CD1c-positive myeloid dendritic cell (primary cell): ENCODE measurements around the gene HERC5.
"Not testable (repeated sequence)": the region's sequence is repeated elsewhere in the genome, so short reads cannot be mapped to it uniquely, and the experiment has no call there.

Experiments
- DNase-seq: peaks from one replicate; pipeline ENCODE4 v3.0.0-alpha.2; 2016; ENCODE audit errors: extremely low spot score

The HERC5 gene

DNA sequence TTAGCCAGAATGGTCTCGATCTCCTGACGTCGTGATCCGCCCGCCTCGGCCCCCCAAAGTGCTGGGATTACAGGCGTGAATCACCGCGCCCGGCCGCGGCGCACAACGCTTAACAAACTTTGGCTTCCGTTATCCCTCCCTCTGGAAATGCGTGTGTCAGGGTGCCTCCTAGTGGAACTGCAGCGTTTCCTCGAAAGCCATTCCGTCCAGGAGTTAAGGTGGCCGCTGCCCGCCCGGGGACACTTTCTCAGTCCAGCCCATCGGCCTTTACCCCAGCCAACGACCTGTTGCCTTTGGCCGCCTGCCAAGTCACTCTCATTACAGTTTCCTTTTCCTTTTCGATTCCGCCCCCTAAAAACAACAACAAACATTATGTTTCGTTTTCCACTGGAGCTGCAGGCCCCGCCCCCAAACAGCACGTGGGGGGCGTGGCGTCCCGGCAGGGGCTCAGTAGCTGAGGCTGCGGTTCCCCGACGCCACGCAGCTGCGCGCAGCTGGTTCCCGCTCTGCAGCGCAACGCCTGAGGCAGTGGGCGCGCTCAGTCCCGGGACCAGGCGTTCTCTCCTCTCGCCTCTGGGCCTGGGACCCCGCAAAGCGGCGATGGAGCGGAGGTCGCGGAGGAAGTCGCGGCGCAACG lies at the start of gene HERC5:
HERC5 (plus strand) TSS at position 450 of the 637 bp plus-strand sequence; CDS start at position 601, 151 bp downstream.
- peak; percentile 98 for DNase-seq

DNA sequence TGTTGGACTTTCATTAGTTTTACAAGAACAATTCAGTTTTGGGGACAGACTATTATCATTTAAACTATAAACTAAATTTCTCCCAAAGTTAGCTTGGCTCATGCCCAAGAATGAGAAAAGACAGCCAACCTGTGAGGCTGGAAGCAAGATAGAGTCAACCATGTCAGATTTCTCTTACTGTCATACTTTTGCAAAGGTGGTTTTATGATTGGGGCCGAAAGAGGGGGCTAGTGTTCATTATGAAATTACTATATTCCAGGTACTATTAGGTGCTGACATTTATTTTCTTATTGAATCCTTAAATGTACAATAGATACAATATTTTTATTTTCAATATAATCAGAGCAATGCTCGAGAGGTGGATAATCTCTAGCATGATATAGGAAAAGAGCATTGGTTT lies 47.7 kb upstream of the HERC5 start:
- no peak for DNase-seq

DNA sequence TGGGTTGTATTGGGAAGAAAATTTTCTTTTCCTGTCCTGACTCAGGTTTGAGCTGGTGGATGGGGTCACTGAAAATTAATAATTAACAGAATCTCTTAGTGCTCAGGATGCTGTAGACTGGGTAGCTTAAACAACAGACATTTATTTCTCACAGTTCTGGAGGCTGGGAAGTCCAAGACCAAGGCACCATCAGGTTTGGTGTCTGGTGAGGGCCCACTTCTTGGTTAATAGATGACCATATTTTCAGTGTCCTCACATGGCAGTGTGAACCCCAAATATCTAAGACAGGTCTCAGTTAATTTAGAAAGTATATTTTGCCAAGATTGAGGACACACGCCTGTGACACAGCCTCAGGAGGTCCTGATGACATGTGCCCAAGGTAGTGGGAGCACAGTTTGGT lies 47.1 kb upstream of the HERC5 start:
- DNase-seq: no peak

DNA sequence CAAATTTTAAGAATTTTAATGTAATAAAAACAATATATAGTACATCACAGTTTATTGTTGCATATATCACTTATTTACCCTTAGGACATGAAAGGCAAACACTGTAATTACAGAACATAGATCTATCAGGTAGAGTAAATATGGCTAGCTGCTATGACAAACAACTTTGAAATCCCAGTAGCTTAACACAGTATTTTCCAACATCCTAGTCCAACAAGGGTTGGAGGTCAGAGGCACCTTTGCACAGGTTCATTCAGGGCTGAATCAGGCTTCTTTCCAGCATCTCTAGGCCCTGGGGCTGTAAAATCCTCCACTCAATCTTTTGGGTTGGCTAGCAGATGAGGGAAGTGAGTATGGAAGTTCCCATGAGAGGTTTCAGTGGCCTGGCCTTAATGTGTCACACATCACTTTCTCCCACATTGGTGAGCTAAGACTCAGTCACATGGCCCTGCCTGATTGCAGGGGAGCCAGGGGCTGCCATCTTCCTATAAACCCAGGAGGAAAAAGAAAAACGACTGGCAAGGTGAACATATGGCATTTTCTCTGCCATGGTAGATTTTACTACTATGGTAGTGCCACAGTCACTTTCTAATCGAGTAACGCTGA lies 45.3 kb upstream of the HERC5 start:
- peak; percentile 7 for DNase-seq

DNA sequence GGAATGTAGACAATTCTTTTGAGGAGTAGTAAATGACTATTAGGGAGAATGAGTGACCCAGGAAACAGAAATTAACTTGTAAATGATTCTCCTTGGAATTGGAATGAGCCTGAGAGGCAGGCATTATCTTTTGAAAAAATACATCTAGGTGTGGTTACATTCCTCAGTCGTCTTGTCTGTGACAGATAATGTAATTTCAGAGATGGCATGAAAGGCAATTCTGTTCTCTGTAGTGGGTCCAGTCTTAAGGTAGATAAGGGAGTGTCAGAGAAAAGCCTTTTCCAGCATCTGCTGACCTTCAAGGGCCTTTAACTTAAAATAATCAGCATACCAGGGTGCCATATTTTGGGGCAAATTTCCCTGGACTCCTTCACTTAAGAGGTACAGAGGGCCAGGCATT lies 43.1 kb upstream of the HERC5 start:
- no peak for DNase-seq

DNA sequence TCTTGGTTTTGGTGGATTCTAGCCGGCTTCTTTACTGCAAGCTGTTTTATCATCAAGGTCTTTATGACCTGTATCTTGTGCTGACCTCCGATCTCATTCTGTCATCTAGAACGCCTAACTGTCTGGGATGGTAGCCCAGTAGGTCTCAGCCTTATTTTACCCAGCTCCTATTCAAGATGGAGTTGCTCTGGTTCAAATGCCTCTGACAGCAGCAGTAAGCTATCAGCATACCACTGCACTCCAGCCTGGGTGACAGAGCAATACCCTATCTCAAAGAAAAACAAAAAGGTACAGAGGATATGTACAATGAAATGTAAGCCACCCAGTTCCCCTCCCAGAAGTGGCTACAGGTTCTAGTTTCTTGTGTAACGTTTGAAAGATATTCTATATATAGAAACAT lies 42.2 kb upstream of the HERC5 start:
- no peak for DNase-seq

DNA sequence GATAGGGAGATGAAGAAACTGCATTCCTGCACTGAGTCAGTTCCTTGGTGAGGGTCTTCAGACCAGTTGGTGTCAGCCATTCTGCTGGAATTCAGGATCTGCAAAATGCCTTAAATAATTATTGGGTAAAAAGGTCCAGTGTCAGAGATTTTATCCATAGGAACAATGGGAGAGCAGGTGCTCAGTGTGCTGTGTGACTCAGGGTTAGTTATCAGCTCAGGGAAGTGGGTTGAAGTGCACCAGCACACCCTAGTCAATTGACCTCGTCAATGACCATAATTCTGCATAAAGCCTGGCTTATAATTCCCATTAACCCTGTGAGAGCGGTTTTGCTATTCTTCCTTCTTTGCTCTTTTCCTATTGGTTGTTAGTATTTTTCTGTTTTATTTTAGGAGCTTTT lies 40.9 kb upstream of the HERC5 start:
- no peak for DNase-seq

DNA sequence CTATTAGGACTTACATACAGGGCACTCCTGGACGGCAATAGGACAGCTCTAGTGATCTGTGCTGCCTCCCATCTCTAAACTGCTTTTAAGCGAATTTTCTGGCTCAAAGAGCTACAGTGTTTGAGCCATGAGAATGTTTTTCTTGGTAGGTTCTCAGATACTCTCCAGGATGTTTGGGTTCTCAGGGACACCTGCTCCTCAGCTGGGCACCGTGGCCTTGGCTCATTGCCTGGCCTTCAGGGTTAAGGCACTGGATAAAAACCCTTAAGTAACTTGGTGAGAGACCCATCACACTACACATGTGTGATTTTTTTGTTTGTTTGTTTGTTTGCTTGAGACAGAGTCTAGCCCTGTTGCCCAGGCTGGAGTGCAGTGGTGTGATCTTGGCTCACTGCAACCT lies 38.5 kb upstream of the HERC5 start:
- no peak for DNase-seq

DNA sequence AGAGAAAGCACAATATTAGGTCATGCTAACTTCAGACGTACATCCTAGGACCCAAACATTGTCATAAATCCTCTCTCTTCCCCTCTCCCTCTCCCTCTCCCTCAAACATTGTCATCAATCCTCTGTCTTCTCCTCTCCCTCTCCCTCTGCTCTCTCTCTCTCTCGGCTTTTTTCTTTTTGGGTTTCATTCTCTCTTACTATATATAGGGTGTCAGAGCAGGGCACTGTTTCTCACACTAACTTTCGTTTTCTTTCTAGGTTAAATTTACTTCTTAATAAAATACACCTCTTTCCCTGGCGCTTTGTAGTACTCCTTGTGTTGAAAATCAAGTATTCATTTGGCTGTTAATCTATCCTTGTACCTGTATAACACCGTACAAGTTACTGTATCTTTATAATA lies 37.0 kb upstream of the HERC5 start:
- DNase-seq: no peak

DNA sequence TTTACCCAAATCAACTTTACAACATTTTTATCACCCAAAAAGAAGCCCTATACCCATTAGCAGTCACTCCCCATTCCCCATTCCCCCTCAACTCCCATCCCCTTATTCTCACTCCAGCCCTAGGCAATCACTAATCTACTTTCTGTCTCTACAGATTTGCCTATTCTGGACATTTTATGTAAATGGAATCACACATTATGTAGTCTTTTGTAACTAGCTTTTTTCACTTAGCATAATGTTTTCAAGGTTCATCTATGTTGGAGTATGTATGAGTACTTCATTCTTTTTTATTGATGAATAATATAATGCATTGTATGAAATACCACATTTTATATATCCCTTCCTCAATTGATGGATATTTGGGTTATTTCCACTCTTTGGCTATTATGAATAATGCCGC lies 36.1 kb upstream of the HERC5 start:
- no peak for DNase-seq

DNA sequence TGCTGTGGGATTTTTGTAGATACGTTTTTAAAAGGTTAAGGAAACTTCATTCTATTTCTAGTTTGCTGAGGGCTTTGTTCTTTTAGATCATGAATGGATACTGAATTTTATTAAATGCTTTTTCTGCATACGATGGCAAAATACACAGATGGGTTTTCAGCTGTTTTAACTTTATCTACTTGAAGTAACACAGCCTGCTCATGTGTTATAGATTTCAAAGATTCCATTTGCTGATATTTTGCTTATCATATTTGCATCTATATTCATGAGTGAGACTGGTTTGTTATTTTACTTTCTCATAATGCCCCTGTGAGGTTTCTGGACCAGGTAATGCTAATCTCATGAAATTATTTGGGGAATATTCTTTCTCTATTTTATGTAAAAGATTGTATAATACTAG lies 34.5 kb upstream of the HERC5 start:
- DNase-seq: no peak

DNA sequence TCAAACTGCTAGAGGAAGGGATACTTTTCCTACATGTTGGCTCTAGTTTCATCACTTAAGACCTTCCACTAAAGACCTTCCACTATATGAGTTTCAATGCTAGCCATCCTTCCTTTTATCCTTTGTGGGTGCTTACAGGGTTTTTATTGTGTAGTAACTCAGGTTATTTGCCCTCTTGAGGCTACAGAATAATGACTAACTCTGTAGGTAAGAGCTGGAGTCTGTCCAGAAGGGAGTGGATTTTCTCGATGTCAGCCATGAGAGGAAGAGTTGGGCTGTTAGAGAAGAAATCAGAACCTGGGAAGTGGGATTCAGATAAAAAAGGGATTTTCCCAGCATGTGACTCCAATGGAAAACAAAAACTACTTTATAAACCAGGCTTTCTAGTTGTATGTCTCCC lies 27.5 kb upstream of the HERC5 start:
- DNase-seq: no peak

DNA sequence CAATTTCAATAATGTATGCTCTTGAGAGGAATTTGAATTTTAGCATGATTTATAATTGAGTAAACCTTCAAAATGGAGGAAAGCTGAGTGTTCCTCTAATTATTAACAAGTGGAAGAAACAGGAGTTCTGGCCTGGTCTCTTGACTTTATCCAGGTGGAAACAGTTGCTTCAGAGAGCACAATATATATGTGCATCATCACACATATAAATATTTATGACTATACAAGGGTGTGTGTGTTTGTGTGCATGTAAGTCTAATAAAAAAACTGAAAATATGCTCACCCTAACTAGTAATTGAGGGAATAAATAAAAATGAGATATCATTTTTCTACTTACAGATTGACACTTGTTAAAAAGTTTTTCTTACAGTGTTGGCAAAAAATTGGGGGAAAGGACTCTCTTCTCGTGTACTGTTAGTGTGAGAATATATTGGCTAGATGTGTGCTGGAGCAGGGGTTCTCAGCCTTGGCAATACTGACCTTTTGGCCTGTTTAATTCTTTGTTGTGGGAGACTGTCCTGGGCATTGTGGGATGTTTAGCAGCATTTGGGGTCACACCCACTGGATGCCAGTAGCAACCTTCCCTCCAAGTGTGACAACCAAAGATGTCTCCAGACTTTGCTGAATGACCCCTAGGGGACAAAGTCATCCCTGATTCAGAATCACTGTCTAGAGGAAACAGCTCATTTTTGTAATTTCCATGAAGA lies 20.8 kb upstream of the HERC5 start:
- no peak for DNase-seq

DNA sequence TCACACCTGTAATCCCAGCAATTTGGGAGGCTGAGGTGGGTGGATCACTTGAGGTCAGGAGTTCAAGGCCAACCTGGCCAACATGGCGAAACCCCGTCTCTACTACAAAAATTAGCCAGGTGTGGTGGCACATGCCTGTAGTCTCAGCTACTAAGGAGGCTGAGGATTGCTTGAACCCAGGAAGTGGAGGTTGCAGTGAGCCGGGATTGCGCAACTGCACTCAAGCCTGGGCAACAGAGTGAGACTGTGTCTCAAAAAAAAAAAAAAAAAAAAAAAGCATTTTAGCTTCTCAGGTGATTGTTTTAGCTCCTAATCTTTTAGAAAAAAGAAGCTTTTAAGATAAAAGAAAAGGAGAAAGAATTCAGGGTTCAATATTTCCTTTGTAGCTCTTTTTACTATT lies 19.0 kb upstream of the HERC5 start:
- not testable (repeated sequence) for DNase-seq

DNA sequence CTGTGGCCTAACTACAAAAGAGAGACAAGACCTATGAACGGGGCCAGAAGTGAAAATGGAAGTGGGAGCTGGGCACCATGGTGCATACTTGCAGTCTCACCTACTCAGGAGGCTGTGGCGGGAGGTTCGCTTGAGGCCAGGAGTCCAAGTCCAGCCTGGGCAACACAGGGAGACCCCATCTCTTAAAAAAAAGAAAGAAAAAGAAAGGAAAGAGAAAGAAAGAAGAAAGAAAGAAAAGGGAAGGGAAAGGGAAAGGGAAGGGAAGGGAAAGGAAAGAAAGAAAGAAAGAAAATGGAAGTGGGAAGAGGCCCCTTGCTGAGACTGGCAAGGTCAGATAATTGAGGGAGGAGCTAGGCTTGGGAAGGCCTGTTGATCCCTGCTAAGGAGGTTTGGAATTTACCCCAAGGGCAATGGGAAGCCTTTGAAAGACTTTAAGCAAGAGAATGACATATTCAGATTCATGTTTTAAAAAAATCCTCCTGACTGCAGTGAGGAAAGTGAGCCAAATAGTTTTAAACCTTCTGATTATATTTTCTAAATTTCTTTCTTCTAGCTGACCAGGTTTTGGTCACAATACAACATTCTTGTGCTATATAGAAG lies 17.7 kb upstream of the HERC5 start:
- DNase-seq: no peak

DNA sequence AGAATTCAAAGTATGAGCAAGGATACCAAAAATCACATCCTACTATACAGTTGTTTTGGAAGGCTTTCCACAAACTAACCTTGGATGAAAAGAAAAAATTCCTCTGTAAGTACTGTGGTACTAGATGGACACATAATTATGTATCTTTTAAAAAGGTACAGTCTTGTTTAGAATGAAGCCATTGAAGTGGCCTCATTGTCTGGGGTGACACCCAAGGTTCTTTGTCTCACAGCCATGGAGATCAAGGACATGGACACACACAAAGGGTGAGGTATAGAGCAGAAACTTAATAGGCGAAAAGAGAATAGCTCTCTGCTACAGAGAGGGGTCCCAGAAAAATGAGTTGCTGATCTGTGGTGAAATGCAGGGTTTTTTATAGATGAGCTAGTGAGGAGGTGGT lies 16.8 kb upstream of the HERC5 start:
- no peak for DNase-seq

DNA sequence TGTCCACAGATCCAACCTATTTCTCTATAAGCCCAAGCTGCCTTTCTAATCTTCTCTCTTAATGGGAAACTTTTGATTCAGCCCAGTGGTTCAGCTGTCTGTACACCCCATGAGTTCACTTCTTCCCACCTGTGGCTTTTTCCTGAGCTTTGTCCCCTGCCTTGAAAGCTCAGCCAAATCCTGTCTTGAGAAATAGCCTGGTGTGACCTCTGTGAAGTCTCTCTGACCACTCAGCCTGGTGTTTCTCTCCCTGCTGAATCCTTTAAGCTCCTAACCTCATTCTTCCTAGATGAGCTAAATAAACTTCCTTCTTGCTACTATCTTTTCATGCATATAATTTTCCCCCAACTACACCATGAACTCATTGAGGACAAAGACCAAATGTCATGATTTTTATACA lies 15.2 kb upstream of the HERC5 start:
- no peak for DNase-seq

DNA sequence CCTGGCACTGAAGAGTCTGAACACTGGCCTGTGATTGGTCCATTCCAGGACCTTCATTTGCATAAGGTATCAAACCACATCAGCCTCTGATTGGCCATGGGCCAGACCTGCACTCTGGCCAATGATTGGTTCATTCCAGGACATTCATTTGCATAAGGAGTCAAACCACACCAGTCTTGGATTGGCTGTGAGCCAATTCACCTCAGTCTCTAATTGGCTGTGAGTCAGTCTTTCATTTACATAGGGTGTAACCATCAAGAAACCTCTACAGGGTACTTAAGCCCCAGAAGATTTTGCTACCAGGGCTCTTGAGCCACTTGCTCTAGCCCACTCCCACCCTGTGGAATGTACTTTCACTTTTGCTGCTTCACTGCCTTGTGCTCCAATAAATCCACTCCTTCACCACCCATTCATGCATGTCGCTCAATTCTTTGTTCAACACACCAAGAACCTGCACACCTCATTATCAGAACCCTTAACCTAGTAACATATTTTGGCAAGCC lies 14.2 kb upstream of the HERC5 start:
- no peak for DNase-seq

DNA sequence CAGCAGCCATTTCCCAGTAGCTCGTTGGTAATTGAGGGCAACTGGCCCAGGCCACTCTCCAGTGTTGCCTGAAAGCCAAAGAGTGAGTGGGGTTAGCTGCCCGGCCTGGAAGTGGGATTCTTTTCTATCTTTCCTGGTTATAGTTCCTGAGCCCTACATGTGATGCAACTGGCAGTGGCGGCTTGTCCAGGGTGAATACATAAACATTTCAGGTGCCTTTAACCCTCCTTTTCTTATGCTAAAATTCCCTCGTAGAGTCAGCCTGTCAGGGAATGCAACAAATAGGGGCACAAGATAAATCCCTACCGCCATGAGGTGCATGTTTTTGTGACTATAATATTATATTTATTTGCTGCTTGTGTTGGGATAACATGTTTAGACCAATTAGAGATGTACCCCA lies 13.4 kb upstream of the HERC5 start:
- no peak for DNase-seq

DNA sequence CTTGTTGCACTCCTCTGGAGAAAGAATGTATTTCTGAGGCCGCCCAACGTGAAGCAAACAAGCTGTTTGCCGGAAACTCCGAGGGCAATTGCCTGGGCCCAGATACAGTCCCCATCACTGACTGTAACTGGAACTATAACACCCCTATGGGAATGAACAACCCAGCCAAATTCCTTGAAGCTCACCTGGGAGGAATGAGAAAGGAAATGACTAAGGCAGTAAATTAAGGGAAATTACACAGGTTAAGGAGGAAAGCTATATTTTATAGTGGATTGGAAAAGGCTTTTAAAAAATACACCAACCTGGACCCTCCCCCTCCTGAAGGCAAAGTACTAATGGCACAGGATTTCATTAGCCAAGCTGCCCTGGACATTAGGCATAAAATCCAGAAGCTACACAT lies 11.7 kb upstream of the HERC5 start:
- DNase-seq: no peak

DNA sequence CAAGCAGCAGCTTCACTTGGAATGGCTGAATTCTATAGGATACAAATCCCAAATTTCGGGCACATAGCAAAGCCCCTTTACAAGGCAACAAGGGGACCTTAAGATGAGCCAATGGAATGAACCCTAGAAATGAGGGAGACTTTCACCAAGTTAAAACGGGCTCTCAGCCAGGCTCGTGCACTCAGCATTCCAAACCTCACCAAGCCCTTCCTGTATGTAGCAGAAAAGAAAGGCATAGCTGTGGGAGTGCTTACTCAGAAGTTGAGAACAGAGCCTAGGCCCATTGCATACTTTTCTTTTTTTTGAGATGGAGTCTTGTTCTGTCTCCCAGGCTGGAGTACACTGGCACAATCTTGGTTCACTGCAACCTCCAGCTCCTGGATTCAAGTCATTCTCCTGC lies 10.8 kb upstream of the HERC5 start:
- no peak for DNase-seq

DNA sequence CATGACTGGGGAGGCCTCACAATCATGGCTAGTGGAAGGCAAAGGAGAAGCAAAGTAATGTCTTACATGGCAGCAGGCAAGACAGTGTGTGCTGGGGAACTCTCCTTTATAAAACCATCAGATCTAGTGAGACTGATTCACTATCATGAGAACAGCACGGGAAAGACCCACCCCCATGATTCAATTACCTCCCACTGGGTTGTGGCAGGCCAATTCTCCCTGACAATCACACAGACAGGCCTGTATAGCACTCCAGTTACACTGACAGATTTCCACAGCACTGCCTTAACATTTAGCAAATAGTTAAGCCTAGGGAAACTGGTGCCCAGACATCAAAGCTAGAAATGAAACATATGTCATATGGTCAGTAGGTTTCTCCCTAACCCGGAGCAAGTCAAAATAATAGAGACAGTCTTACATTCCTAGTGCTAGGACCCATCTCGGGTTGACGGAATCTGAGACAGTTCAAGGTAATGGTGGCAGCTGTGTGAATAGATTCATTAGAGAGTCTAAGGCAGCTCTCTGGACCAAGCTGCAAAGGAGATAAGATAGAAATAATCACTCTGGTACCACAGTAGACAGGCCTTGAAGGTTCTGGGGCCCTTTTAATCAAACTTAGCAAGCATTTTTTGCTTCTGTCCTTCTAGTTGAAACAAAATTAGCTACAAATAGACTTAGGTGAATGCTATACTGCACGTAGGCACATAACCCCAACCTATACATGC lies 9.4 kb upstream of the HERC5 start:
- no peak for DNase-seq
